Measurements from ENCODE around the gene TMEM131.
A peak's percentile ranks its signal among the peaks of the same experiment; 100 is the strongest.
"Not testable (repeated sequence)": the region's sequence is repeated elsewhere in the genome, so short reads cannot be mapped to it uniquely, and the experiment has no call there.

Gene TMEM131

DNA sequence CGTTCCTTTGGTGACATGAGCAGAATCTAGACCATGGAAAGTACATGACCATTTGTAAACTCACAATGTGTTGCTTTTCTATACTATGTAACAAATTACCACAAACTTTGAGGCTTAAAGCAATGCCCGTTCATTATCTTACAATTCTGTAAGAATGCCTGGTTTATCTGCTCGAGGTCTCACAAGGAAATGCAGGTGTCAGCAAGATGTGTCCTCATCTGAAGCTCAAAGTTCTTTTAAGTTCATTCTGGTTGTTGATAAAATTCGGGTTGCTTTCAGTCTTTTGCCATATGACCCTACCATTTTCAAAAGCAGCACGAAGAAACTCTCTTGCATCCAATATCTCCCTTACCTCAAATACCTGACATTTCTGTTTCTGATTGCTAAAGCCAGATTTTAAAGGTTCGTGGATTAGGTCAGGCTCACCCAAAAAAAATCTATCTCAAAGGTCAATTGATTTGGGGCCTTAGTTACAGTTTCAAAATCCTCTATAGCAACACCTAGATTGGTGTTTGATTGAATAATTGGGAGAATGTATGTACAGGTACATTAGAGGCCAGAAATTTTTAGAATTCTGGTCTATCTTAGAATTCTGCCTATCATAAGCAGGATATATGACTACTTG lies 125.9 kb downstream of the TMEM131 start:
- DNase-seq (ENCODE audit: extremely low read depth in 1 of 2, low read depth in 1 of 2) = no peak

DNA sequence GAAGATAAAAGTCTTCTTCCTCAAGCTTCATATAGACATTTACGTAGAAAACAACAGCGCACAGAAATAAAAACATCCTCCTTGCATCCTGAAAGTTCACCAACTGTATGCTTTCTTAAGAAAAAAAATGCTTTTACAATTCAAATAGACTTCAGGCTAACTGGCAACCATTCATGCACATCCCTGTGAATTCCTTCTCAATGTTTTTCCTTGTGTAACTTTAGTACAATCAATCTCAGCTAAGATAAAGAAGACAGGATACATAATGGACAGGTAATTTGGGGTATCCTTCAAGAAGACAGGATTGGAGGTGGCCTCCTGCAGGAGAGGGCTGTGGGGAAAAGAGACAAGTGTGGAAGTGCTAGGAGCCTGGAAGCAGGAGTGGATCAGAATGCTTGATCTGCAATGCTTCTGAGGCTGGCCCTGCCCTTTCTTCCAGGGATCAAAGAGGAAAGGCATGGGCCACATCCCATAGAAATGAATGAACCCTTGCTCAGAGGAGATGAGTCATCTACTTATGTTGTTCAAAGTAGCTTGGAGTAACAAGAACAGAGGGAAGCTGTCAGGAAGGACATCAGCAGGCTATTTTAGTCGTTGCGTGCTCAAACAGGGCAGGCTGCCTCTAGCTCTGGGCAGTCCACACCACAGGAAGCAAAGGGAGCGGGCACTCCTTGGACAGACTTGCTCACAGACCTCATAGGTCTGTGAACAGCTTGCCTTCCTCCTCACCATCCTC lies 126.6 kb downstream of the TMEM131 start:
- no peak for DNase-seq (ENCODE audit: extremely low read depth in 1 of 2, low read depth in 1 of 2)

GRCh38 chr2:97863829-97864228 lies 131.9 kb downstream of the TMEM131 start:
- no peak for DNase-seq (ENCODE audit: extremely low read depth in 1 of 2, low read depth in 1 of 2)

GRCh38 chr2:97861177-97861576 lies 134.6 kb downstream of the TMEM131 start:
- DNase-seq (ENCODE audit: extremely low read depth in 1 of 2, low read depth in 1 of 2) = no peak

DNA sequence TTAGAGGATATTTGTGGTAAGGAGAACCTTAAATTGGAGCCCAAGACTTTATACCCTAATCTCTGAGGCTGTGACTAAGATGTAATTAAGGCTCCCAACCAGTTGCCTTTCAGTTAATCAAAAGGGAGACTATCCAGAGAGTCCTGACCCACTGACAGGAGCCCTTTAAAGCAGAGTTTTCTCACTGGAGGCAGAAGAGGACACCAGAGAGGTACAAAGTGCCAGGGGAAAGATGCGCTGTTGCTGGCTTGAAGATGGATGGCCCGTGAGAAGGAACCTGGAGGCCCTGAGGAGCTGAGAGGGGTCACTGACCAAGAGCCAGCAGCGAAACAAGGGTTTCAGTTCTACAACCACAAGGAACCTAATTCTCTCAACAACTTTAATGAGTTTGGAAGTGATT lies 137.3 kb downstream of the TMEM131 start:
- no peak for DNase-seq (ENCODE audit: extremely low read depth in 1 of 2, low read depth in 1 of 2)

- DNase-seq (ENCODE audit: extremely low read depth in 1 of 2, low read depth in 1 of 2) = no peak
Measured at GRCh38 chr2:97857553-97857952, 138.2 kb downstream of the TMEM131 start.

DNA sequence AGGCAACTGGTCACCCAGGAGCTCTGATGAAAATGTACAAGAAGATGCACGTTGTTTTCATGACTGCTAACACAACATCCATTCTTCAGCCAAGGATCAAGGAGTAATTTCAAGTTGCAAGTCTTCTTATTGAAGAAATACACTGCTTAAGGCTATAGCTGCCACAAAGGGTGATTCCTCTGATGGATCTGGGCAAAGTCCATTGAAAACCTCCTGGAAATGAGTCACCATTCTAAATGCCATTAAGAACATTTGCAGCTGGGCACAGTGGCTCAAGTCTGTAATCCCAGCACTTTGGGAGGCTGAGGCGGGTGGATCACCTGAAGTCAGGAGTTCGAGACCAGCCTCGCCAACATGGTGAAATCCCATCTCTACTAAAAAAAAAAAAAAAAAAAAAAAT lies 142.7 kb downstream of the TMEM131 start:
- not testable (repeated sequence) for DNase-seq (ENCODE audit: extremely low read depth in 1 of 2, low read depth in 1 of 2)

DNA sequence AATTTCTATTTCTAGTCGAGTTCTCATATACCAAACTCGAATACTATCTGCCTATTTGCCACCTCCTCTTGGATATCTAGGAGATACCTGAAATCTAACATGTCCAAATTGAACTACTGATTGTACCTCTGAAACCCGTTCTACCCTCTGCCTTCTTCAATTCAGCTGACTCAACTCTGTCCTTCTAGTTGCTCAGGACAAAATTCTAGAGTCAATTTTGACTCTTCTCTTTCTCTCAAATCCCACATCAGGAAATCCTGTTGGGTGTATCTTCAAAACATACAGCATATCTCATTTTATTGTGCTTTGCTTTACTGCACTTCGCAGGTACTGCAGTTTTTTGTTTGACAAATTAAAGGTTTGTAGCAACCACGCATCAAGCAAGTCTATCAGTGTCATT lies 144.6 kb downstream of the TMEM131 start:
- no peak for DNase-seq (ENCODE audit: extremely low read depth in 1 of 2, low read depth in 1 of 2)

GRCh38 chr2:97849881-97850528 lies 145.7 kb downstream of the TMEM131 start:
- DNase-seq (ENCODE audit: extremely low read depth in 1 of 2, low read depth in 1 of 2) = peak in 1 of 2 donors; percentile 29

GRCh38 chr2:97848306-97848705 lies 147.4 kb downstream of the TMEM131 start:
- DNase-seq (ENCODE audit: extremely low read depth in 1 of 2, low read depth in 1 of 2) = no peak

GRCh38 chr2:97846716-97847115 lies 149.0 kb downstream of the TMEM131 start:
- DNase-seq (ENCODE audit: extremely low read depth in 1 of 2, low read depth in 1 of 2) = not testable (repeated sequence)

DNA sequence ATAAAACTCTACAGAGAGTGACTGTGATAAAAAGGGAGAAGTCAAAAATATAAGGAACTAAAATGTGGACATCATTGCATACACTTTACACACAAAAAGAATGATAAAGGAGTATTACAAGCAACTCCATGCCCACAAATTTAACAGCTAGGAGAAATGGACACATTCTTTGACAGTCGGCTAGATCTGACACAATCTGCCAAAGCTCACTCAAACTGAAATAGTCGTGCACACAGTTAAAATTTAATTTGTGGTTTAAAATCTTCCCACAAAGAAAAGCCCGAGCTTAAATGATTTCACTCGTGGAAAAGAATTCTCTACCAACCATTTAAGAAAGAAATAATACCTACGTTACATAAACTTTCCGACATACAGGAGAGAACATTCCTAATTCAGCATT lies 149.9 kb downstream of the TMEM131 start:
- DNase-seq (ENCODE audit: extremely low read depth in 1 of 2, low read depth in 1 of 2) = no peak

DNA sequence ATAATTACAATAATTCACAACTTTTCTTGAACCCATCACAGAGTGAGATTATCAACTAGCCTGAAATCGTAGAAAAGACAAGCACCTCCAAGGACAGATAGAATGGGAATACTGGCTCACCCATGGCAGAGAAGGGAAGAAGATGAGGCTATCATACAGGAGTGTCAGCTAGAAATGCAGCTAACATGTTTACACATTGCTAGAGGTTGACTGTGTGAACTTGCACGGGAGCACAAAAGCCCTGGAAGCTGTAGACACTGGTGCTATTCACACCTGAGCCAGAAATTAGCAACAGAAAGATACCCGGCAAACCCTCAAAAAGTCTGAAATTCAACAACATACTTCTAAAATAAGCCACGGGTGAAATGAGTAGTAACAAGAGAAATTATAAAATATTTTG lies 150.6 kb downstream of the TMEM131 start:
- no peak for DNase-seq (ENCODE audit: extremely low read depth in 1 of 2, low read depth in 1 of 2)

DNA sequence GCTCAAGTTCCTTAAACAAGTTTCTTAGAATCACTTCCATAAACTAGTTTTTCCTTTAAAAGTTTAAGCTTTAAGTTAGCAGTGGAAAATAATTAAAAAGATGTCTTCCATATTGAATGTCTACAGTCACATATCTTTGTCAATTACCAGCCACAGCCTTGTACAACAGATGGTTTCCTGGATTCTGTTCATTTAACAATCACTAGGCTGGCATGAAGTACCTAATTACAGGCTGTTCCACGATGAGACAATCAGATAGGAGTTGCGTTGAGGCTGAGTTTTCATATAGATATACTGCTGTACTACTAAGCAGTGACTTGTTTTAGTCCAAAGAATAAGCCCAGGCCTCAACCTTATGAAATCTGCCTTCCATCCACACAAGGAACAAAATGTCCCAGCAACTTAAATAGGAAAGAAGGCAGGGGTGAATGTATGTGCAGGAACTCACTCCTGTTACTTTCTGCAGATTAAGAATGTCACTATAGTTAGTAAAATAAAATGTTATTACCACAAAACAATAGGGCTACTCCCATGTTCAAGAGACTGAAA lies 151.4 kb downstream of the TMEM131 start:
- no peak for DNase-seq (ENCODE audit: extremely low read depth in 1 of 2, low read depth in 1 of 2)

GRCh38 chr2:97840198-97840597 lies 155.6 kb downstream of the TMEM131 start:
- no peak for DNase-seq (ENCODE audit: extremely low read depth in 1 of 2, low read depth in 1 of 2)

DNA sequence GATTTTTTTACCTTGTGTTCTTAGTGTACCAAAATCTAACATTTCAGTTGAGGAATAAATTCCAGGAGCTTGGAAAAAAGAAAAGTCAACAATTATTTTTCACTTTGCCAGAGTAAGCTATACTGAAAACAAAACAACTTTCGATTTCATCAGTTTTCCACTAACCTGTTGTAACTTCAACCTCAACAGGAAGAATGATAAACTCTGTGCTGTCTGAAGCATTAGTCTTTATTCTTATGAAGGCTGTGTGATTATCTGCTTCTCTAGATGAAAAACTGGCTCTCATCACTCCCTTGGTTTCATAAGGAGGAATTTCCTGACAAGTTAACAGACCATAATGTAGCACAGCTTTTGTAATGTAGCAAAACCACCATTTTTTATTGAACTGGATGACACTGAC lies 161.1 kb downstream of the TMEM131 start:
- DNase-seq (ENCODE audit: extremely low read depth in 1 of 2, low read depth in 1 of 2) = no peak

DNA sequence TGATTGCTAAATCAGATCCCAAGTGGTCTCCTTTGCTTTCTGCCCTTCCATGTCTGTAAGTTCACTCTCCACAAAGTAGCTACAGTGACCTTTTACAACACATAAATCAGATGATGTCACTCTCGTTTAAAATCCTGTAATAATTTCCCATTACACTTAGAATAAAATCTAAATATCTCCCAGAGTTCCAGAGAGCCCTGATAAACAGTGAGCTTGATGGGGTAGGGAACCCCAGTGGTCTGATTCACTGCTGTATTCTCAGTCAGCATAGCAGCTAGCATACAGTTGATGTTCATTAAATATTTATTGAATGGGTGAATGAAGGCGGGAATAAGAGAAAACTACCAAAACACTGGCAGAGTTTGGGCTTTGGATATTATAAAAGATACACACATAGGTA lies 164.6 kb downstream of the TMEM131 start:
- DNase-seq (ENCODE audit: extremely low read depth in 1 of 2, low read depth in 1 of 2) = no peak

GRCh38 chr2:97829255-97829654 lies 166.5 kb downstream of the TMEM131 start:
- not testable (repeated sequence) for DNase-seq (ENCODE audit: extremely low read depth in 1 of 2, low read depth in 1 of 2)

GRCh38 chr2:97827013-97827412 lies 168.7 kb downstream of the TMEM131 start:
- DNase-seq (ENCODE audit: extremely low read depth in 1 of 2, low read depth in 1 of 2) = not testable (repeated sequence)

GRCh38 chr2:97826266-97826847 lies 169.4 kb downstream of the TMEM131 start:
- not testable (repeated sequence) for DNase-seq (ENCODE audit: extremely low read depth in 1 of 2, low read depth in 1 of 2)

GRCh38 chr2:97824011-97824410 lies 171.7 kb downstream of the TMEM131 start:
- DNase-seq (ENCODE audit: extremely low read depth in 1 of 2, low read depth in 1 of 2) = not testable (repeated sequence)

Data from stimulated activated CD8-positive, alpha-beta memory T cell treated with anti-CD3 and anti-CD28 coated beads, Interleukin-7, amount 100 ng/mL, for 48 hours (primary cell).